ENCODE results near the gene APBB2.

APBB2 gene

DNA sequence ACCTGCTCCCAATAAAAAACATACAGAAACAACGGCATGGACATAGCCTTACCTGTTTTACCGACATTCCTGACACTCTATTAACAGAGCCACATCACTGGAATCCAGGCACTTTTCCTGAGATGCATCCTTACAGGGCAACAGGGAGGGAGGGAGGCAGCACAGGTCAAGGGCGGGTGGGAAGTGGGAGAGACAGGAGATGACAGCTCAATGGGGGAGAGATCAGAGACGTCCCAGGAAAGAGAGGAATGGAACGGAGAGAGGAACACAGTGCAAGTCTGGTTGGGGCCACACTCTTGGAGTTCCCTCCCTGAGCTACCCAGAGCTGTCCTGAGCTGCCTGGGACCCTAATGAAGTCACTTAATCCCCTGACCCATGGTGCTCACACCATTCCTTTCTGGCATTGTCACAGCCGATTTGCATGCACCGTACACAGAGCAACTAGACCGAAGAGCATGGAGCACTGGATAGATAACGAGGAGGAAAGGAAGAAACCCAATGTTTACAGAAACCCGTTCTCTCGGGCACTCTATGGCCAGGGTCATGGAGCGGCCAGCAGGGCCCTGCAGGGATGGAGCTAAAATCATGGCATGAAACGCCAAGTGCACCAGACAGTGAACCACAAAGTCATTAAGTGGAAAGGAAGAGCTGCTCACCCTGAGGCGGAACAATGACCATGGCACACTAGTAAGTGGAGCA lies 371.5 kb downstream of the APBB2 start:
- no peak for DNase-seq (ENCODE audit: low read depth in 2 of 2)
- H3K4me3 ChIP-seq (replicated peaks in 1 of 2; ENCODE audit: low read depth in 2 of 2, low read length in 2 of 2) = no peak overlapping the region
- no peak for TF ChIP-seq CTCF (IDR thresholded peaks at IDR 0.05; ENCODE audit: low read depth, low read length)

GRCh38 chr4:40842318-40842717 lies 372.0 kb downstream of the APBB2 start:
- DNase-seq (ENCODE audit: low read depth in 2 of 2) = peak in 1 of 2 donors; percentile 8
- TF ChIP-seq CTCF (IDR thresholded peaks at IDR 0.05; ENCODE audit: low read depth, low read length) = no peak
- H3K4me3 ChIP-seq (replicated peaks in 1 of 2; ENCODE audit: low read depth in 2 of 2, low read length in 2 of 2) = no peak overlapping the region

DNA sequence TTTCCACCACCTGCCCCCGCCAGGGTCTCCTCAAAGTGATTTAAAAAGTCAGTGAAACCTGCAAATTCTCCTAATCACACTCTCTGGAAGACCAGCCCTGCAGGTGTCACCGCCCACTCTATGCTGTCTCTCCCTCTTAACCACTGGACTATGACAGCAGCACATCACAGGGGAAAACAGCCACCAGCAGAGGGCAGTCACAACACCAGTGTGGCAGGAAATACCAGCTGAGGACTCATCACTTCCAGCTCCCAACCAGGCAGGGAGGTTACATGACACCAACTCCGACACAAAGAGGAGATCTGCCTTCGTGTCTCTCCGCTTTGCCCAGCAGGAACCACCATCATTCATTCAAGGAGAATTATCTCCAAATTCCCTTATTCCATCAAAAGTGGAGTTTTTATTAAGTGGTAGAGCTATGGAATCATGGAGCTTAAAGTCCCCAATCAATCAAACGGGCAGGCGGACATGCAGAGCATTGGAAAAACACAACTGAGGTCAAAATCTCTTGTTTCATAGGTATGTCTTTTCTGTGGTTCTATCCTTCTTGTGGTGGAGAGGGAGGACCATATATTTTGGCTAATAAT lies 373.3 kb downstream of the APBB2 start:
- TF ChIP-seq CTCF (IDR thresholded peaks at IDR 0.05; ENCODE audit: low read depth, low read length) = peak; percentile 87
- no peak overlapping the region for H3K4me3 ChIP-seq (replicated peaks in 1 of 2; ENCODE audit: low read depth in 2 of 2, low read length in 2 of 2)
- DNase-seq (ENCODE audit: low read depth in 2 of 2) = peak; percentile 74 to 93

DNA sequence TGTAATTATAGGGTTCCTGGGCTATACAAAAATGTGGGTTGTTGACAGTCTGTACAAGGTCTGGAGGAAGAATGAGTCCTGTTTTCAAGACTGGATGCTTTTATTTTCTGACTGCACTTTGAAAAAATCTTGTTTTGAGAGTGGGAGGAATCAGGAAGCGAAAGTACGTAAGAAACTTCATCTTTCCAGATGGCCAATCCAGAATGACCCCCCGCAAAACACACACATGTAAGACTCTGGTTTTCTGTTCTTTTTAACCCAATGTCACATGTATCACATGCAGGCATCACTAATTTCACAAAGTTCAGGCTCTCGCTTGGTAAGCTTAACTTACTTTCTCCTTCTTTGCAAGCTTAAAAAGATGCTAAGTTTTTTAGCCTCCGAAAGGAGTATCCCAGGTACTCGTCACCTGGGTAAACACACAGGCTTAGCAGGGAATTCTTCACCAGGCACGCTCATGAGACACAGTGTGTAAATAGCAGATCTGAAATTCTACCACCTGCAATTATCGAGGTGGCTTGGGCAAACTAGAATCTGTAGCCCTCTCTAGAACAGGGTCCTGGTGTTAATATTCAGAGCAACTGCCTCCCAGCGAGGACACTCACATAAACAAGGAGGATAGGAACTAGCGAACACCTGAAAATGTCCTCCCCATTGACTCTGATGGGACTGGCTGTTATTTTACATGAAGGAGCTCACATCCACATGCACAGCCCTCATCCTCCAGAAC lies 373.9 kb downstream of the APBB2 start:
- no peak for TF ChIP-seq CTCF (IDR thresholded peaks at IDR 0.05; ENCODE audit: low read depth, low read length)
- no peak overlapping the region for H3K4me3 ChIP-seq (replicated peaks in 1 of 2; ENCODE audit: low read depth in 2 of 2, low read length in 2 of 2)
- DNase-seq (ENCODE audit: low read depth in 2 of 2) = no peak

GRCh38 chr4:40838742-40839141 lies 375.6 kb downstream of the APBB2 start:
- no peak overlapping the region for H3K4me3 ChIP-seq (replicated peaks in 1 of 2; ENCODE audit: low read depth in 2 of 2, low read length in 2 of 2)
- DNase-seq (ENCODE audit: low read depth in 2 of 2) = peak in 1 of 2 donors; percentile 23
- peak; percentile 28 for TF ChIP-seq CTCF (IDR thresholded peaks at IDR 0.05; ENCODE audit: low read depth, low read length)

GRCh38 chr4:40837094-40837870 lies 377.1 kb downstream of the APBB2 start:
- DNase-seq (ENCODE audit: low read depth in 2 of 2) = no peak
- no peak for TF ChIP-seq CTCF (IDR thresholded peaks at IDR 0.05; ENCODE audit: low read depth, low read length)
- no peak overlapping the region for H3K4me3 ChIP-seq (replicated peaks in 1 of 2; ENCODE audit: low read depth in 2 of 2, low read length in 2 of 2)
